HepG2 (cell line): ENCODE measurements around the gene PRKCE. TPM values are rescaled to one million over a fixed set of nuclear protein-coding genes. Genes with fewer than 3 reads are reported as not detected.

Experiments
- AKAP8 ChIP-seq: sonication (generic); formaldehyde crosslinking; IDR thresholded peaks from 2 replicates; pipeline ENCODE4 v1.5.1; 2020; ENCODE audit warnings: mild to moderate bottlenecking, missing genetic modification reagents
- BCL6 ChIP-seq: IDR thresholded peaks from 2 replicates; pipeline ENCODE4 v1.6.1; 2016; ENCODE audit warnings: missing genetic modification reagents, missing compliant biosample characterization
- EP300 ChIP-seq, 3 experiments: sonication (generic) in 1 of 3; formaldehyde crosslinking in 1 of 3; IDR thresholded peaks; 2 replicates each; pipeline versions ENCODE4 v1.5.1 to v1.6.1; 2011 to 2020; ENCODE audit warnings: low read depth in 2 of 3, low read length in 2 of 3, borderline replicate concordance in 1 of 3, improper control_type of control experiment in 1 of 3, mild to moderate bottlenecking in 1 of 3, missing genetic modification reagents in 1 of 3, moderate library complexity in 1 of 3
- FOSL2 ChIP-seq: sonication (generic); formaldehyde crosslinking; IDR thresholded peaks from 2 replicates; pipeline ENCODE4 v1.4.0; 2020; ENCODE audit warnings: missing genetic modification reagents
- GLI4 ChIP-seq: sonication (generic); formaldehyde crosslinking; IDR thresholded peaks from 2 replicates; pipeline ENCODE4 v1.5.1; 2020; ENCODE audit warnings: missing genetic modification reagents, mild to moderate bottlenecking, moderate library complexity, borderline replicate concordance
- HNRNPH1 ChIP-seq: fragments of 200-400 bp; formaldehyde crosslinking; optimal IDR thresholded peaks from 2 replicates; pipeline ENCODE3; 2017; ENCODE audit warnings: mild to moderate bottlenecking, low read depth, low read length
- IRX3 ChIP-seq: sonication (generic); formaldehyde crosslinking; IDR thresholded peaks from 2 replicates; pipeline ENCODE4 v1.8.1; 2023; ENCODE audit warnings: mild to moderate bottlenecking, low read depth, missing genetic modification reagents, borderline replicate concordance
- JUN ChIP-seq: sonication (generic); formaldehyde crosslinking; IDR thresholded peaks from 2 replicates; pipeline ENCODE4 v1.4.0; 2020; ENCODE audit warnings: mild to moderate bottlenecking, missing genetic modification reagents
- JUNB ChIP-seq: sonication (generic); formaldehyde crosslinking; IDR thresholded peaks from 2 replicates; pipeline ENCODE4 v1.8.0; 2022; ENCODE audit warnings: missing genetic modification reagents, mild to moderate bottlenecking, borderline replicate concordance
- JUND ChIP-seq: sonication (generic); formaldehyde crosslinking; IDR thresholded peaks from 2 replicates; pipeline ENCODE4 v1.8.0; 2022; ENCODE audit warnings: mild to moderate bottlenecking, missing genetic modification reagents
- KAT8 ChIP-seq: IDR thresholded peaks from 2 replicates; pipeline ENCODE4 v1.6.1; 2016; ENCODE audit warnings: missing genetic modification reagents, missing compliant biosample characterization
- MAFG ChIP-seq: sonication (generic); formaldehyde crosslinking; IDR thresholded peaks from 2 replicates; pipeline ENCODE4 v1.5.1; 2020; ENCODE audit warnings: mild to moderate bottlenecking, missing genetic modification reagents
- PAWR ChIP-seq: sonication (generic); formaldehyde crosslinking; IDR thresholded peaks from 2 replicates; pipeline ENCODE4 v1.4.0; 2020; ENCODE audit warnings: missing genetic modification reagents, mild to moderate bottlenecking, borderline replicate concordance
- POLR2AphosphoS2 ChIP-seq: IDR thresholded peaks from 2 replicates; pipeline ENCODE4 v1.6.1; 2011; ENCODE audit warnings: low read depth, low read length, improper control_type of control experiment
- RFXANK ChIP-seq: IDR thresholded peaks from 2 replicates; pipeline ENCODE4 v1.6.1; 2016
- SPEN ChIP-seq: sonication (generic); formaldehyde crosslinking; IDR thresholded peaks from 2 replicates; pipeline ENCODE4 v1.5.1; 2020; ENCODE audit warnings: low read depth, mild to moderate bottlenecking, missing genetic modification reagents
- SRF ChIP-seq: IDR thresholded peaks from 2 replicates; pipeline ENCODE4 v1.6.1; 2011; ENCODE audit warnings: mild to moderate bottlenecking, low read depth, low read length, moderate library complexity
- ZBTB20 ChIP-seq: sonication (generic); formaldehyde crosslinking; IDR thresholded peaks from 2 replicates; pipeline ENCODE4 v1.8.1; 2023; ENCODE audit warnings: missing genetic modification reagents, low read depth, mild to moderate bottlenecking, borderline replicate concordance
- ZMAT3 ChIP-seq: sonication (generic); formaldehyde crosslinking; conservative IDR thresholded peaks from 2 replicates; pipeline ENCODE4 v1.7.0; 2021; ENCODE audit warnings: missing genetic modification reagents
- ZNF12 ChIP-seq: sonication (generic); formaldehyde crosslinking; IDR thresholded peaks from 2 replicates; pipeline ENCODE4 v1.5.0; 2020; ENCODE audit warnings: missing genetic modification reagents
- ZNF121 ChIP-seq: sonication (generic); formaldehyde crosslinking; IDR thresholded peaks from 2 replicates; pipeline ENCODE4 v1.5.0; 2020; ENCODE audit warnings: mild to moderate bottlenecking, missing genetic modification reagents
- ZNF232 ChIP-seq: sonication (generic); formaldehyde crosslinking; IDR thresholded peaks from 2 replicates; pipeline ENCODE4 v1.4.0; 2020; ENCODE audit warnings: missing genetic modification reagents, borderline replicate concordance
- ZNF333 ChIP-seq: sonication (generic); formaldehyde crosslinking; IDR thresholded peaks from 2 replicates; pipeline ENCODE4 v1.4.0; 2020; ENCODE audit warnings: mild to moderate bottlenecking, missing genetic modification reagents, borderline replicate concordance
- ZNF367 ChIP-seq: sonication (generic); formaldehyde crosslinking; IDR thresholded peaks from 2 replicates; pipeline ENCODE4 v1.4.0; 2020; ENCODE audit warnings: missing genetic modification reagents, borderline replicate concordance
- ZNF550 ChIP-seq: sonication (generic); formaldehyde crosslinking; IDR thresholded peaks from 2 replicates; pipeline ENCODE4 v1.4.0; 2020; ENCODE audit warnings: mild to moderate bottlenecking, missing genetic modification reagents, borderline replicate concordance
- ZNF577 ChIP-seq: sonication (generic); formaldehyde crosslinking; IDR thresholded peaks from 2 replicates; pipeline ENCODE4 v1.4.0; 2020; ENCODE audit warnings: mild to moderate bottlenecking, low read depth, missing genetic modification reagents, borderline replicate concordance
- ZNF660 ChIP-seq: sonication (generic); formaldehyde crosslinking; IDR thresholded peaks from 2 replicates; pipeline ENCODE4 v1.5.1; 2020; ENCODE audit warnings: mild to moderate bottlenecking, low read depth, missing genetic modification reagents, borderline replicate concordance
- ZNF678 ChIP-seq: sonication (generic); formaldehyde crosslinking; IDR thresholded peaks from 2 replicates; pipeline ENCODE4 v1.4.0; 2020; ENCODE audit warnings: mild to moderate bottlenecking, missing genetic modification reagents
- ZNF766 ChIP-seq: sonication (generic); formaldehyde crosslinking; IDR thresholded peaks from 2 replicates; pipeline ENCODE4 v1.5.0; 2020; ENCODE audit warnings: missing genetic modification reagents, borderline replicate concordance
- ZZZ3 ChIP-seq: sonication (generic); formaldehyde crosslinking; IDR thresholded peaks from 2 replicates; pipeline ENCODE4 v1.4.0; 2020; ENCODE audit warnings: missing genetic modification reagents, mild to moderate bottlenecking, borderline replicate concordance
- polyA plus RNA-seq, 8 experiments: library from polyadenylated mRNA; depleted of rRNA in 3 of 8; stranded (reverse) in 7 of 8; unstranded in 1 of 8; fragments of >200 nt; fragmentation: Illumina TruSeq in 4 of 8; extraction: Trizol in 4 of 8; gene quantifications; 2 replicates each; pipeline versions ENCODE4 v1.2.1 to v1.2.3, GENCODE V29; 2011 to 2016; ENCODE audit warnings: low read depth in 4 of 8, missing spikeins in 1 of 8, mixed read lengths in 1 of 8; ENCODE audit not compliant: insufficient read depth in 1 of 8
- total RNA-seq, 5 experiments: library from RNA; depleted of rRNA; stranded (reverse); fragments of >200 nt; fragmentation: Illumina TruSeq; extraction: Trizol; gene quantifications; 2 replicates each; pipeline ENCODE4 v1.2.3, GENCODE V29; 2016; ENCODE audit warnings: low read depth in 1 of 5
- TF ChIP-seq, protein P1 (sequence below): IDR thresholded peaks from 2 replicates; pipeline ENCODE4 v1.6.1; 2016; ENCODE audit warnings: low read depth

PRKCE gene
- total and polyA plus RNA-seq, 2 of the 13 experiments (the other 11 are each of a cell fraction or from before 2014, with no cell fraction given): 1.0 to 3.9 TPM

DNA sequence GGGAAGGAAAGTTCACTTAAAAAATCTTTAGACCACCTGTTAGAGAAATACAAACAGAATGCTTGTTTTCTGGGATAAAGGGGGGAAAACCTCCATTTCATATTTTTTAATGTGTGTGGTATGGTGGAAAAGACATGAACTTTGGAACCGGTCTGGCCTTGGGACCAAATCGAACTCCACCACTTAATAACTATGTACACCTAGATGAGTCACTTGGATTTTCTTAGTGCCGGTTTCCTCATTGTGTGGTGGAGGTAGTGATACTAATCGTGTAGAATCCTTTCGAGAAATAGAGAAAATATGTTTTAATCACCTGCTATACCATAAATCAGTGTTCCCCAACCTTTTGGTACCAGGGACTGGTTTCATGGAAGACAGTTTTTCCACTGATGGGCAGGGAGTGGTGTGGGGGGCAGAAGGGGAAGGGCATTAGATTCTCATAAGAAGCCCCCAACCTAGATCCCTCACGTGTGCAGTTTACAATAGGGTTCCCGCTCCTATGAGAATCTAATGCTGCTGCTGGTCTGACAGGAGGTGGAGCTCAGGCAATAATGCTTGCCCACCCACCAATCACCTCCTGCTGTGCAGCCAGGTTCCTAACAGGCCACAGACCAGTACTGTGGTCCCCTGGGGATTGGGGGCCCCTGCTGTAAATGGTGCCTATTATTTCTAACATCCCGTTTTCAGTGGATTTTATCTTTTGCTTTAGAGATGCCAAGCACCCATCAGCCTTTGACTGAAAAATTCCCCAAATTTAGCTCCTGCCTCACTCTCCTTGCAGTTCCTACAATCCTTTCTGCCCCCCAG lies 308.8 kb downstream of the PRKCE start (continued):
- TF ChIP-seq ZNF12 (CRISPR knock-in tag) (0 out of 2 replicates have a peak, but pooled peaks have one; percentile 54), JUND (CRISPR knock-in tag) (0 out of 2 replicates have a peak, but pooled peaks have one; percentile 39), FOSL2 (peak; percentile 92), ZNF367 (CRISPR knock-in tag) (no peak), AKAP8 (CRISPR knock-in tag) (no peak), BCL6 (peak; percentile 42; the same call in 1 of the 2 replicates), ZZZ3 (CRISPR knock-in tag) (no peak), HNRNPH1 (no peak), MAFG (CRISPR knock-in tag) (no peak), RFXANK (no peak), SPEN (CRISPR knock-in tag) (no peak), GLI4 (CRISPR knock-in tag) (peak; percentile 59; the same call in 1 of the 2 replicates), ZNF577 (CRISPR knock-in tag) (no peak), JUNB (CRISPR knock-in tag) (no peak), ZNF678 (no peak), ZMAT3 (CRISPR knock-in tag) (no peak), EP300 (IDR thresholded peaks at IDR 0.05; ENCODE audit: low read depth in 2 of 2, low read length in 2 of 2) (peak in 1 of 2 experiments; percentile 55; a peak in 1 of 4 replicates), EP300 (CRISPR knock-in tag; IDR thresholded peaks at IDR 0.05; ENCODE audit: borderline replicate concordance) (no peak), ZNF121 (CRISPR knock-in tag) (no peak), ZNF333 (no peak), KAT8 (peak; percentile 38; the same call in 1 of the 2 replicates), ZNF660 (CRISPR knock-in tag) (no peak), IRX3 (no peak), POLR2AphosphoS2 (no peak), ZNF232 (CRISPR knock-in tag) (no peak), JUN (peak; percentile 57; the same call in 1 of the 2 replicates), ZNF550 (CRISPR knock-in tag) (no peak), ZBTB20 (CRISPR knock-in tag) (no peak), SRF (no peak), PAWR (no peak), ZNF766 (CRISPR knock-in tag) (no peak)
- TF ChIP-seq, protein P1, sequence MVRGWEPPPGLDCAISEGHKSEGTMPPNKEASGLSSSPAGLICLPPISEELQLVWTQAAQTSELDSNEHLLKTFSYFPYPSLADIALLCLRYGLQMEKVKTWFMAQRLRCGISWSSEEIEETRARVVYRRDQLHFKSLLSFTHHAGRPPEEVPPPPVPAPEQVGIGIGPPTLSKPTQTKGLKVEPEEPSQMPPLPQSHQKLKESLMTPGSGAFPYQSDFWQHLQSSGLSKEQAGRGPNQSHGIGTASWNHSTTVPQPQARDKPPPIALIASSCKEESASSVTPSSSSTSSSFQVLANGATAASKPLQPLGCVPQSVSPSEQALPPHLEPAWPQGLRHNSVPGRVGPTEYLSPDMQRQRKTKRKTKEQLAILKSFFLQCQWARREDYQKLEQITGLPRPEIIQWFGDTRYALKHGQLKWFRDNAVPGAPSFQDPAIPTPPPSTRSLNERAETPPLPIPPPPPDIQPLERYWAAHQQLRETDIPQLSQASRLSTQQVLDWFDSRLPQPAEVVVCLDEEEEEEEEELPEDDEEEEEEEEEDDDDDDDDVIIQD (CRISPR knock-in tag): peak; percentile 76; the same call in 1 of the 2 replicates
